ENCODE measurements around the gene MLLT11. TPM values are rescaled to one million over a fixed set of nuclear protein-coding genes. Genes with fewer than 3 reads are reported as not detected.

MLLT11 gene, protein sequence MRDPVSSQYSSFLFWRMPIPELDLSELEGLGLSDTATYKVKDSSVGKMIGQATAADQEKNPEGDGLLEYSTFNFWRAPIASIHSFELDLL
- 42.8 to 49.9 TPM (median 42.8 TPM) in 3 replicates for total RNA-seq
- long read RNA-seq, full-length matches to known transcripts, result 216 of 221 reads
- long read RNA-seq, partial matches to known transcripts, result 0 of 221 reads
- long read RNA-seq, other reads (novel, unspliced or antisense), result 5 of 221 reads

DNA sequence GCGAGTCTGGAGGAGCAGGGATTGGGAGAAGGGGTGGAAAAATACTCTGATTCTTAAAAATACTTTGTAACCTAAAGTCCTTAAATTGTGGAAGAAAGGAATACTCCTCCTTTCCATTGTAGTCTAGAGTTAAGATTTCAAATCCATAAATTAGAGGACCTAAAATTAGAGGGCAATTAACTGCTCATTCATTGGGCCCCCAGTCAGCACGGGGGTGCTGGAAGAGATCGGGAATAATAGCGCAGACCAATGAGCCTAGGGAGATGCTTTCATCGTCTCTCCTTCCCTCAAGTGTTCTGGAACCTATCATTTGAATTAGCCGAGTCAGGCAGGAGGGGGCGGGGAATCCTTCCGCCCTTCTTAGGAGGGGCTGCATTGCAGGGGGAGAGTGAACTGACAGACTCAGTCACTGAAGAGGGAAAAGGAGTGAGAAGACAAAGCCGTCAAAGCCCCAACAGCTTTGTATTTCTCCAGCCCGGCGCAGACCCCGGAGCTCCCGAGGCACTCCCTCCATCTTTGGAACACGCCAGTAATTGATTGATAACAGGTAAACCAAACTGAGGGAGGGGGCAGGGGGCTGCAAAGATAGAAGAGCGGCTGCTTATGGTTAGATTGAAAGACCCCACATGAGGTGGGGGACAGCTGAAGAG, at the start of gene MLLT11:
MLLT11 (plus strand) TSS at position 391 of the 650 bp plus-strand sequence. CDS start 6,828 bp downstream, outside the sequence.
- Mint-ChIP-seq H3K27me3 (ENCODE audit: low read depth) (no peaks in the 10 kb centered on the region), H3K4me1 (ENCODE audit: low read depth) (peaks cover 68% of the 10 kb centered on the region), H3K9me3 (ENCODE audit: low read depth) (no peaks in the 10 kb centered on the region), H3K27ac (ENCODE audit: unreplicated experiment) (peak within 1 kb of the TSS; percentile 96), H3K4me3 (ENCODE audit: unreplicated experiment) (peak within 1 kb of the TSS; percentile 96), H3K36me3 (ENCODE audit: low read depth) (peaks cover 8% of the 10 kb centered on the region)
- DNase-seq (ENCODE audit: low spot score), result no peak
- TF ChIP-seq, protein P1, sequence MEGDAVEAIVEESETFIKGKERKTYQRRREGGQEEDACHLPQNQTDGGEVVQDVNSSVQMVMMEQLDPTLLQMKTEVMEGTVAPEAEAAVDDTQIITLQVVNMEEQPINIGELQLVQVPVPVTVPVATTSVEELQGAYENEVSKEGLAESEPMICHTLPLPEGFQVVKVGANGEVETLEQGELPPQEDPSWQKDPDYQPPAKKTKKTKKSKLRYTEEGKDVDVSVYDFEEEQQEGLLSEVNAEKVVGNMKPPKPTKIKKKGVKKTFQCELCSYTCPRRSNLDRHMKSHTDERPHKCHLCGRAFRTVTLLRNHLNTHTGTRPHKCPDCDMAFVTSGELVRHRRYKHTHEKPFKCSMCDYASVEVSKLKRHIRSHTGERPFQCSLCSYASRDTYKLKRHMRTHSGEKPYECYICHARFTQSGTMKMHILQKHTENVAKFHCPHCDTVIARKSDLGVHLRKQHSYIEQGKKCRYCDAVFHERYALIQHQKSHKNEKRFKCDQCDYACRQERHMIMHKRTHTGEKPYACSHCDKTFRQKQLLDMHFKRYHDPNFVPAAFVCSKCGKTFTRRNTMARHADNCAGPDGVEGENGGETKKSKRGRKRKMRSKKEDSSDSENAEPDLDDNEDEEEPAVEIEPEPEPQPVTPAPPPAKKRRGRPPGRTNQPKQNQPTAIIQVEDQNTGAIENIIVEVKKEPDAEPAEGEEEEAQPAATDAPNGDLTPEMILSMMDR (IDR thresholded peaks at IDR 0.05), result no peak

DNA sequence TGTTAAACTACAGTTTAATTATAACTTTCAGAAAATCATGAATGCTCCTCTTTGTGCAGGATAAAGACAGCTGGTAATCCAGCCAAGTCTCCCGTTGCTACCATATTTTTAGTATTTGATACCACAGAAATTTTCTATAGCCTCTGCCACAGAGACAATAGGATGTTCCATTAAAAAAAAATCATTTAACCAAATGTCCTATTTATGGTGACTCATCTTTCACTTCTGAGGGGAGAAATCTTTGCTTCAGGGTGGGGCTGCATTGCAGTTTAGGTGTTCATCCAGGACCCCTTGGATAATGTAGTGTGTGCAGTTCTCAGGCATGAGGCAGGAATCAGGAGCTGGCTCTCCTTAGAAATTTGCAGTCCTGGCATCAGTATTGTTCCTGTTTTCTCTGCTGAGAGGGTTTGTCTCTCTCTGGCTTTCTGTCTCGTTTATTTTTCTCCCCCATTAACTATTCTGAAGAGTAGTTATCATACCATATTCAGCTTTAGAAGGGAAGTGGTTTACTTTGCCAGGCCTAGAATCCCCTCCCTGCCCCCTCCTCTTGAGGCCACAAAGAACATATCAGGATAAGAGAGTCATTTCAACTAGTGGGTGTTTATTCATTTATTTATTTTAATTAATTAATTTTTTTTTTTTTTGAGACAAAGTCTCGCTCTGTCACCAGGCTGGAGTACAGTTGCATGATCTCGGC, 48.9 kb upstream of the MLLT11 start:
- no peak overlapping the region for H3K4me3 Mint-ChIP-seq (ENCODE audit: unreplicated experiment)
- TF ChIP-seq, protein P1 (IDR thresholded peaks at IDR 0.05), result no peak
- H3K9me3 Mint-ChIP-seq (ENCODE audit: low read depth), result no peaks in the 10 kb centered on the region
- H3K36me3 Mint-ChIP-seq (ENCODE audit: low read depth), result no peaks in the 10 kb centered on the region
- H3K27ac Mint-ChIP-seq (ENCODE audit: unreplicated experiment), result peak overlapping the region; percentile 25
- DNase-seq (ENCODE audit: low spot score), result no peak
- H3K4me1 Mint-ChIP-seq (ENCODE audit: low read depth), result peaks cover 55% of the 10 kb centered on the region
- no peaks in the 10 kb centered on the region for H3K27me3 Mint-ChIP-seq (ENCODE audit: low read depth)

DNA sequence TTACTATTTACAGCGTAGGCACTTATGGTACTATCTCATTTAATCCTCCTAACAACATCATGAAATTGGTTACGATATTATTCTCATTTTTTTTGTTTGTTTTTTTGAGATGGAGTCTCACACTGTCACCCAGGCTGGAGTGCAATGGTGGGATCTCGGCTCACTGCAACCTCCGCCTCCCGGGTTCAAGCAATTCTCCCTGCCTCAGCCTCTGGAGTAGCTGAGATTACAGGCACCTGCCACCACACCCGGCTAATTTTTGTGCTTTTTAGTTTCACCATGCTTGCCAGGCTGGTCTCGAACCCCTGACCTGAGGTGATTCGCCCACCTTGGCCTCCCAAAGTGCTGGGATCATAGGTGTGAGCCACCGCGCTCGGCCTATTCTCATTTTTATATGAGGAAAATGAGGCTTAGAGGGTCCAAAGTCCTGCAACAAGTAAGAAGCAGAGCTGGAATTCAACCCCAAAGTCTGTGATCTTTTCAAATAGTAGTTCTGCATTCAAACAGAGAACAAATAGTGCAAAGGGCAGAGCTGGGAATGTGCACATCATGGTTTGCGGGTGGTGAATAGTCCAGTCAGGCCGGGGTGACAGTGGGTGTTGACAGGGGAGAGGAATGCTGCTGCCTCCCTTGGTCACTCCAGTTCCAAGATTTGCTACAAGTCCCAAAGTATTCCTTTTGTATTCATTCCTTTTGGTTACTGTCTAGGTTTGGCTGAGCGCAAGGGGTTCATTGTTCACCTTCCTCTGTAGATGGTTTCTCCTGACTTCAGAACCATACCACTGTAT, 47.3 kb upstream of the MLLT11 start:
- H3K4me3 Mint-ChIP-seq (ENCODE audit: unreplicated experiment), result no peak overlapping the region
- peaks cover 40% of the 10 kb centered on the region for H3K4me1 Mint-ChIP-seq (ENCODE audit: low read depth)
- H3K27me3 Mint-ChIP-seq (ENCODE audit: low read depth), result no peaks in the 10 kb centered on the region
- H3K9me3 Mint-ChIP-seq (ENCODE audit: low read depth), result no peaks in the 10 kb centered on the region
- H3K36me3 Mint-ChIP-seq (ENCODE audit: low read depth), result no peaks in the 10 kb centered on the region
- DNase-seq (ENCODE audit: low spot score), result no peak
- TF ChIP-seq, protein P1 (IDR thresholded peaks at IDR 0.05), result no peak
- H3K27ac Mint-ChIP-seq (ENCODE audit: unreplicated experiment), result peak overlapping the region; percentile 82

DNA sequence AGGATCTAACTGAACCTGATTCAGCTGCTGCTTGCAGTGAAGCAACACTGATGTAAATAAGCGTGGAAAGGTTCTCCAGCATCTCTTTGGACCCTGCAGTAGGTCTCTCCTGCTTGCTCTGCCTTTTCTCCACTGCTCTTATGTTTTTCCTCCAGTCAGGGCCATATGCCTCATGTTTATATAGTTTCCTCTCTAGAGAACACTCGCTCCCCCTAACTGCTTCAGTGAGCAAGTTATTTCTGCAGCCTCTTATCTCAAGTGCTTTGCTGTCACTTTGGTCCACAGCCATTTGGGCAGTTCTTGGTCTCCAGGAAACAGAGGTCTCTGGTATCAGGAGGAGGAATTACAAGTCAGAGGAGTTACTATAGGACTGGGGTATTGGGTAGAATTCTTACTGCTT, 46.7 kb upstream of the MLLT11 start:
- H3K27me3 Mint-ChIP-seq (ENCODE audit: low read depth), result no peaks in the 10 kb centered on the region
- no peak overlapping the region for H3K4me3 Mint-ChIP-seq (ENCODE audit: unreplicated experiment)
- H3K27ac Mint-ChIP-seq (ENCODE audit: unreplicated experiment), result peak overlapping the region; percentile 82
- TF ChIP-seq, protein P1 (IDR thresholded peaks at IDR 0.05), result no peak
- no peaks in the 10 kb centered on the region for H3K9me3 Mint-ChIP-seq (ENCODE audit: low read depth)
- DNase-seq (ENCODE audit: low spot score), result no peak
- peaks cover 3% of the 10 kb centered on the region for H3K36me3 Mint-ChIP-seq (ENCODE audit: low read depth)
- H3K4me1 Mint-ChIP-seq (ENCODE audit: low read depth), result peaks cover 35% of the 10 kb centered on the region
